ENCODE measurements around the gene ZNF512B.

DNA sequence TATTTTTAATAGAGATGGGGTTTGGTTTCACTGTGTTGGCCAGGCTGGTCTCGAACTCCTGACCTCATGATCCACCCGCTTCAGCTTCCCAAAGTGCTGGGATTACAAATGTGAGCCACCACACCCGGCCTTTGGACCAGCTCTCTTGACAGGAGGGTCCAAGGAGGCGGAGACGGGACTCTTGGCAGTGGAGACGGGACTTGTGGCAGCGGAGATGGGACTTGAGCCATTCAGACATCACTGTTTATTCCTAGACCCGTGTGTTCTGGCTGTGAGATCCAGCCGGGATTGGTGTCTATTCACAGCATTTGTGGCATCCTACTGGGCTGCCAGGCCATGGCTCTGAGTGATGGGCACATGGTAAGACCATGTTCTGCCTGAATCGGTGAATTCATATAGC, 36.8 kb upstream of the ZNF512B start:
- TF ChIP-seq POLR2A (IDR thresholded peaks at IDR 0.05; ENCODE audit: low read depth, low read length) (no peak), MYC (IDR thresholded peaks at IDR 0.05; ENCODE audit: low read depth, low read length) (no peak), EZH2 (IDR thresholded peaks at IDR 0.05; ENCODE audit: borderline replicate concordance, low read depth, low read length, severe bottlenecking) (no peak), POLR2AphosphoS5 (IDR thresholded peaks at IDR 0.05; ENCODE audit: insufficient read depth, low read depth, low read length) (no peak), GATA2 (IDR thresholded peaks at IDR 0.05; ENCODE audit: insufficient read depth, insufficient read length, low read depth, low read length) (no peak)
- TF ChIP-seq, protein P1, sequence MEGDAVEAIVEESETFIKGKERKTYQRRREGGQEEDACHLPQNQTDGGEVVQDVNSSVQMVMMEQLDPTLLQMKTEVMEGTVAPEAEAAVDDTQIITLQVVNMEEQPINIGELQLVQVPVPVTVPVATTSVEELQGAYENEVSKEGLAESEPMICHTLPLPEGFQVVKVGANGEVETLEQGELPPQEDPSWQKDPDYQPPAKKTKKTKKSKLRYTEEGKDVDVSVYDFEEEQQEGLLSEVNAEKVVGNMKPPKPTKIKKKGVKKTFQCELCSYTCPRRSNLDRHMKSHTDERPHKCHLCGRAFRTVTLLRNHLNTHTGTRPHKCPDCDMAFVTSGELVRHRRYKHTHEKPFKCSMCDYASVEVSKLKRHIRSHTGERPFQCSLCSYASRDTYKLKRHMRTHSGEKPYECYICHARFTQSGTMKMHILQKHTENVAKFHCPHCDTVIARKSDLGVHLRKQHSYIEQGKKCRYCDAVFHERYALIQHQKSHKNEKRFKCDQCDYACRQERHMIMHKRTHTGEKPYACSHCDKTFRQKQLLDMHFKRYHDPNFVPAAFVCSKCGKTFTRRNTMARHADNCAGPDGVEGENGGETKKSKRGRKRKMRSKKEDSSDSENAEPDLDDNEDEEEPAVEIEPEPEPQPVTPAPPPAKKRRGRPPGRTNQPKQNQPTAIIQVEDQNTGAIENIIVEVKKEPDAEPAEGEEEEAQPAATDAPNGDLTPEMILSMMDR (IDR thresholded peaks at IDR 0.05; ENCODE audit: extremely low read depth in 1 of 2, insufficient read depth in 1 of 2, low read depth in 1 of 2, low read length in 2 of 2) = no peak
- TF ChIP-seq, protein P2, sequence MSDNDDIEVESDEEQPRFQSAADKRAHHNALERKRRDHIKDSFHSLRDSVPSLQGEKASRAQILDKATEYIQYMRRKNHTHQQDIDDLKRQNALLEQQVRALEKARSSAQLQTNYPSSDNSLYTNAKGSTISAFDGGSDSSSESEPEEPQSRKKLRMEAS (IDR thresholded peaks at IDR 0.05; ENCODE audit: insufficient read depth, insufficient read length) = no peak

Data from endothelial cell of umbilical vein (primary cell).